Esophagus muscularis mucosa (tissue), 4 donors: Measurements from ENCODE around the gene LHFPL2.

Experiments
- EP300 ChIP-seq: sonication (generic); formaldehyde crosslinking; IDR thresholded peaks from one replicate; pipeline ENCODE4 v1.6.1; 2017; ENCODE audit warnings: antibody characterized with exemption
- POLR2A ChIP-seq: fragments of 450-650 bp; IDR thresholded peaks from one replicate; pipeline ENCODE4 v1.6.1; 2017; ENCODE audit warnings: antibody characterized with exemption, moderate library complexity, mild to moderate bottlenecking, low read depth
- POLR2AphosphoS5 ChIP-seq, 2 donors: sonication (generic); formaldehyde crosslinking; IDR thresholded peaks; one replicate each; pipeline ENCODE4 v1.6.1; 2017; ENCODE audit warnings: antibody characterized with exemption in 2 of 2
- TF ChIP-seq, protein P1 (sequence below), 3 experiments: fragments of 200-600 bp in 2 of 3; fragments of 450-650 bp in 1 of 3; sonication (generic) in 2 of 3; IDR thresholded peaks; one replicate each; pipeline ENCODE4 v1.5.1; 2017 to 2019; ENCODE audit warnings: antibody characterized with exemption in 3 of 3, mild to moderate bottlenecking in 2 of 3, moderate library complexity in 1 of 3

DNA sequence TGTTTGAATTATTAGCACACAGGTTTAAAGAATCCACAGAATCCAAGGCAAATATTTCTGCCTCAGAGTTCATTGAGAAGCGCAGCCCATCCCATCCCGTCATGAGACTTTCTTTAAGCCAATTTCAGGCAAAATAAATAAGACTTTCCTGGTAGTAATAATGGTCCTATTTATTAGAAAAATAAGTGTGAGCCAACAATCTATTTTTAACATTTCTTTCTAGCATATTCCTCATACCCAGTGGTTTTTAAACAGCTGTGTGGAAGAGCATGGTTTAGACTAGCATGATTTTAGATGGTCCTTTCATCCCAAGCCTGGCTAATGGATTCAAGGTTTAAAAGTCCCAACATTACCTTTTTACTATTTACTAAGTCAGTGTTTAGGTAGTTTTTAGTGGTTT lies 162.4 kb downstream of the LHFPL2 start:
- TF ChIP-seq, protein P1, sequence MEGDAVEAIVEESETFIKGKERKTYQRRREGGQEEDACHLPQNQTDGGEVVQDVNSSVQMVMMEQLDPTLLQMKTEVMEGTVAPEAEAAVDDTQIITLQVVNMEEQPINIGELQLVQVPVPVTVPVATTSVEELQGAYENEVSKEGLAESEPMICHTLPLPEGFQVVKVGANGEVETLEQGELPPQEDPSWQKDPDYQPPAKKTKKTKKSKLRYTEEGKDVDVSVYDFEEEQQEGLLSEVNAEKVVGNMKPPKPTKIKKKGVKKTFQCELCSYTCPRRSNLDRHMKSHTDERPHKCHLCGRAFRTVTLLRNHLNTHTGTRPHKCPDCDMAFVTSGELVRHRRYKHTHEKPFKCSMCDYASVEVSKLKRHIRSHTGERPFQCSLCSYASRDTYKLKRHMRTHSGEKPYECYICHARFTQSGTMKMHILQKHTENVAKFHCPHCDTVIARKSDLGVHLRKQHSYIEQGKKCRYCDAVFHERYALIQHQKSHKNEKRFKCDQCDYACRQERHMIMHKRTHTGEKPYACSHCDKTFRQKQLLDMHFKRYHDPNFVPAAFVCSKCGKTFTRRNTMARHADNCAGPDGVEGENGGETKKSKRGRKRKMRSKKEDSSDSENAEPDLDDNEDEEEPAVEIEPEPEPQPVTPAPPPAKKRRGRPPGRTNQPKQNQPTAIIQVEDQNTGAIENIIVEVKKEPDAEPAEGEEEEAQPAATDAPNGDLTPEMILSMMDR (IDR thresholded peaks at IDR 0.05) = no peak
- TF ChIP-seq POLR2A (no peak), EP300 (no peak), POLR2AphosphoS5 (IDR thresholded peaks at IDR 0.05) (no peak)
